Ishikawa (cell line): Measurements from ENCODE around the gene AKNA.
A peak's percentile ranks its signal among the peaks of the same experiment; 100 is the strongest.

Experiments used
- CEBPB ChIP-seq: IDR thresholded peaks from 2 replicates; pipeline ENCODE4 v1.6.1; 2012
- CREB1 ChIP-seq: IDR thresholded peaks from 2 replicates; pipeline ENCODE4 v1.6.1; 2012; ENCODE audit warnings: low read depth
- EGR1 ChIP-seq: IDR thresholded peaks from 2 replicates; pipeline ENCODE4 v1.6.1; 2012
- EP300 ChIP-seq: IDR thresholded peaks from 2 replicates; pipeline ENCODE4 v1.6.1; 2012; ENCODE audit warnings: borderline replicate concordance
- FOXM1 ChIP-seq: IDR thresholded peaks from 2 replicates; pipeline ENCODE4 v1.6.1; 2012; ENCODE audit warnings: low read depth, borderline replicate concordance
- NFIC ChIP-seq: IDR thresholded peaks from 2 replicates; pipeline ENCODE4 v1.6.1; 2012
- RAD21 ChIP-seq: IDR thresholded peaks from 2 replicates; pipeline ENCODE4 v1.6.1; 2012; ENCODE audit warnings: low read depth
- TAF1 ChIP-seq: IDR thresholded peaks from 2 replicates; pipeline ENCODE4 v1.6.1; 2012; ENCODE audit warnings: low read depth, mild to moderate bottlenecking
- TCF12 ChIP-seq: IDR thresholded peaks from 2 replicates; pipeline ENCODE4 v1.6.1; 2012; ENCODE audit warnings: low read depth
- TEAD4 ChIP-seq: IDR thresholded peaks from 2 replicates; pipeline ENCODE4 v1.6.1; 2012
- USF1 ChIP-seq: IDR thresholded peaks from 2 replicates; pipeline ENCODE4 v1.6.1; 2012
- YY1 ChIP-seq: IDR thresholded peaks from 2 replicates; pipeline ENCODE4 v1.6.1; 2012; ENCODE audit warnings: low read depth
- ZBTB7A ChIP-seq: IDR thresholded peaks from 2 replicates; pipeline ENCODE4 v1.6.1; 2012; ENCODE audit warnings: low read depth
- TF ChIP-seq, protein P1 (sequence below): IDR thresholded peaks from 2 replicates; pipeline ENCODE4 v1.6.1; 2012; ENCODE audit warnings: low read depth, mild to moderate bottlenecking
- TF ChIP-seq, protein P2 (sequence below): IDR thresholded peaks from 2 replicates; pipeline ENCODE4 v1.6.1; 2012

AKNA gene

GRCh38 chr9:114366334-114367128 is 21.3 kb downstream of the AKNA start:
- peak; percentile 85 for TF ChIP-seq TEAD4
- TF ChIP-seq, protein P1, sequence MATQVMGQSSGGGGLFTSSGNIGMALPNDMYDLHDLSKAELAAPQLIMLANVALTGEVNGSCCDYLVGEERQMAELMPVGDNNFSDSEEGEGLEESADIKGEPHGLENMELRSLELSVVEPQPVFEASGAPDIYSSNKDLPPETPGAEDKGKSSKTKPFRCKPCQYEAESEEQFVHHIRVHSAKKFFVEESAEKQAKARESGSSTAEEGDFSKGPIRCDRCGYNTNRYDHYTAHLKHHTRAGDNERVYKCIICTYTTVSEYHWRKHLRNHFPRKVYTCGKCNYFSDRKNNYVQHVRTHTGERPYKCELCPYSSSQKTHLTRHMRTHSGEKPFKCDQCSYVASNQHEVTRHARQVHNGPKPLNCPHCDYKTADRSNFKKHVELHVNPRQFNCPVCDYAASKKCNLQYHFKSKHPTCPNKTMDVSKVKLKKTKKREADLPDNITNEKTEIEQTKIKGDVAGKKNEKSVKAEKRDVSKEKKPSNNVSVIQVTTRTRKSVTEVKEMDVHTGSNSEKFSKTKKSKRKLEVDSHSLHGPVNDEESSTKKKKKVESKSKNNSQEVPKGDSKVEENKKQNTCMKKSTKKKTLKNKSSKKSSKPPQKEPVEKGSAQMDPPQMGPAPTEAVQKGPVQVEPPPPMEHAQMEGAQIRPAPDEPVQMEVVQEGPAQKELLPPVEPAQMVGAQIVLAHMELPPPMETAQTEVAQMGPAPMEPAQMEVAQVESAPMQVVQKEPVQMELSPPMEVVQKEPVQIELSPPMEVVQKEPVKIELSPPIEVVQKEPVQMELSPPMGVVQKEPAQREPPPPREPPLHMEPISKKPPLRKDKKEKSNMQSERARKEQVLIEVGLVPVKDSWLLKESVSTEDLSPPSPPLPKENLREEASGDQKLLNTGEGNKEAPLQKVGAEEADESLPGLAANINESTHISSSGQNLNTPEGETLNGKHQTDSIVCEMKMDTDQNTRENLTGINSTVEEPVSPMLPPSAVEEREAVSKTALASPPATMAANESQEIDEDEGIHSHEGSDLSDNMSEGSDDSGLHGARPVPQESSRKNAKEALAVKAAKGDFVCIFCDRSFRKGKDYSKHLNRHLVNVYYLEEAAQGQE = no peak
- no peak for TF ChIP-seq TAF1
- TF ChIP-seq FOXM1 = peak; percentile 65; the same call in 1 of the 2 replicates
- TF ChIP-seq TCF12 = peak; percentile 46
- peak; percentile 73; the same call in 1 of the 2 replicates for TF ChIP-seq EP300
- TF ChIP-seq, protein P2, sequence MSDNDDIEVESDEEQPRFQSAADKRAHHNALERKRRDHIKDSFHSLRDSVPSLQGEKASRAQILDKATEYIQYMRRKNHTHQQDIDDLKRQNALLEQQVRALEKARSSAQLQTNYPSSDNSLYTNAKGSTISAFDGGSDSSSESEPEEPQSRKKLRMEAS = peak; percentile 32; the same call in 1 of the 2 replicates
- TF ChIP-seq CREB1 = no peak
- TF ChIP-seq NFIC = 0 out of 2 replicates have a peak, but pooled peaks have one; percentile 33

DNA sequence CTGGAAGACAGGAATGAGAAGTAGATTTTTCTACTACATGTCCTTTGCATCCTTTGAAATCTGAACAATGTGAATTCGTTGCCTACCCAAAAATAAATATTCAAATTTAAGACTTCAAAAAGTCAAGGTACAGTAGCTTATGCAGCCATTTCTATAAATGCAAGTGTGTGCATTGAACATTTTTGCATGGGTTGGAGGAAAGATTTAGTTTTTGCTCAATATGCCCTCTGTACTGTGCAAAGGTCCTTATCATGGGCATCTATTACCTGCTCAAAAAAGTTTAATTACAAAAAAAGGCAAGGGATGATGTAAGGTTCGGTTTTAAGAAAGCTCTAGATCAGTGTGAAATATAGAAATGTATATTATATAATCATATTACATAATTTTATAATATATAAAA is 22.6 kb downstream of the AKNA start:
- TF ChIP-seq TEAD4 (no peak), FOXM1 (no peak), TCF12 (no peak), ZBTB7A (no peak), CREB1 (no peak), CEBPB (no peak), NFIC (no peak), YY1 (no peak), USF1 (no peak), RAD21 (no peak), EGR1 (no peak), EP300 (no peak), TAF1 (no peak)
- TF ChIP-seq, protein P2 = no peak
- TF ChIP-seq, protein P1 = no peak

GRCh38 chr9:114364134-114365041 is 23.4 kb downstream of the AKNA start:
- TF ChIP-seq TCF12 (peak; percentile 96), CEBPB (peak; percentile 97), EP300 (peak; percentile 96), FOXM1 (peak; percentile 92), CREB1 (no peak), EGR1 (peak; percentile 40; the same call in 1 of the 2 replicates), TEAD4 (peak; percentile 95), RAD21 (peak; percentile 39), NFIC (peak; percentile 88), TAF1 (no peak), ZBTB7A (no peak)
- TF ChIP-seq, protein P2 = peak; percentile 83
- TF ChIP-seq, protein P1 = no peak
